GM18951 (cell line): ENCODE results near the gene KLF11.

Source experiments
- POLR2A ChIP-seq: IDR thresholded peaks from 4 replicates; pipeline ENCODE4 v1.6.1; 2011; ENCODE audit warnings: mild to moderate bottlenecking; ENCODE audit not compliant: insufficient read length, insufficient read depth; ENCODE audit errors: extremely low read depth
- in situ Hi-C: fragments of 300-500 bp; cut with MboI; formaldehyde crosslinking; loops from one replicate; pipeline ENCODE4 v1.12.0; 2022; ENCODE audit warnings: low sequenced_read_pairs, mixed read lengths, inconsistent platforms; ENCODE audit not compliant: unreplicated experiment

KLF11 gene

GRCh38 chr2:10075101-10075500, 31.8 kb downstream of the KLF11 start:
- in situ Hi-C loops: loop anchor here (5.0 kb wide), 1 partner anchor 47 kb away; the partner anchor contains the start of gene RRM2
- no peak for TF ChIP-seq POLR2A

- no peak for TF ChIP-seq POLR2A
- in situ Hi-C loops: loop anchor here (5.0 kb wide), 1 partner anchor 47 kb away; the partner anchor contains the start of gene RRM2
Observed at GRCh38 chr2:10075571-10076209, 32.3 kb downstream of the KLF11 start.

GRCh38 chr2:10076511-10076910, 33.2 kb downstream of the KLF11 start:
- no peak for TF ChIP-seq POLR2A
- in situ Hi-C loops: loop anchor here (5.0 kb wide), 1 partner anchor 46 kb away; the partner anchor contains the start of gene RRM2

- in situ Hi-C loops: loop anchor here (5.0 kb wide), 1 partner anchor 45 kb away; the partner anchor contains the start of gene RRM2
- TF ChIP-seq POLR2A: no peak
Observed at GRCh38 chr2:10076988-10077527, 33.7 kb downstream of the KLF11 start.

- in situ Hi-C loops: loop anchor here (5.0 kb wide), 1 partner anchor 44 kb away; the partner anchor contains the start of gene RRM2
- no peak for TF ChIP-seq POLR2A
Observed at GRCh38 chr2:10078001-10078400, 34.7 kb downstream of the KLF11 start.

GRCh38 chr2:10078704-10079265, 35.4 kb downstream of the KLF11 start:
- no peak for TF ChIP-seq POLR2A
- in situ Hi-C loops: loop anchor here (5.0 kb wide), 1 partner anchor 44 kb away; the partner anchor contains the start of gene RRM2

- no peak for TF ChIP-seq POLR2A
- in situ Hi-C loops: loop anchor here (5.0 kb wide), 1 partner anchor 43 kb away; the partner anchor contains the start of gene RRM2
Observed at GRCh38 chr2:10079266-10079869, 36.0 kb downstream of the KLF11 start.

- in situ Hi-C loops: loop anchor here (5.0 kb wide), 1 partner anchor 42 kb away; the partner anchor contains the start of gene RRM2
- peak; percentile 66 for TF ChIP-seq POLR2A
Observed at GRCh38 chr2:10079870-10080535, 36.7 kb downstream of the KLF11 start, which contains the start of gene CYS1. Gene CYS1, minus strand, starts transcription at chr2:10080411. Its CDS starts 188 bp downstream, at chr2:10080223.

GRCh38 chr2:10080536-10081304, 37.4 kb downstream of the KLF11 start:
- in situ Hi-C loops: no loop called here
- TF ChIP-seq POLR2A: peak; percentile 60

- in situ Hi-C loops: no loop called here
- no peak for TF ChIP-seq POLR2A
Observed at GRCh38 chr2:10083046-10083445, 39.7 kb downstream of the KLF11 start.

- in situ Hi-C loops: no loop called here
- TF ChIP-seq POLR2A: peak; percentile 67
Observed at GRCh38 chr2:10083692-10084211, 40.4 kb downstream of the KLF11 start.
